Measurements from ENCODE around the gene SLC1A2.

Gene SLC1A2

GRCh38 chr11:35413598-35413997 lies 5.8 kb downstream of the SLC1A2 start:
- no peak for DNase-seq (ENCODE audit: low read depth)

GRCh38 chr11:35412285-35412684 lies 7.1 kb downstream of the SLC1A2 start:
- DNase-seq (ENCODE audit: low read depth): no peak

GRCh38 chr11:35407041-35407440 lies 12.3 kb downstream of the SLC1A2 start:
- no peak for DNase-seq (ENCODE audit: low read depth)

GRCh38 chr11:35404388-35404775 lies 15.0 kb downstream of the SLC1A2 start:
- DNase-seq (ENCODE audit: low read depth): no peak

- DNase-seq (ENCODE audit: low read depth): no peak
Observed at GRCh38 chr11:35403765-35404387, 15.5 kb downstream of the SLC1A2 start.

GRCh38 chr11:35402751-35403660 lies 16.4 kb downstream of the SLC1A2 start:
- no peak for DNase-seq (ENCODE audit: low read depth)

GRCh38 chr11:35398881-35399280 lies 20.5 kb downstream of the SLC1A2 start:
- DNase-seq (ENCODE audit: low read depth): no peak

- no peak for DNase-seq (ENCODE audit: low read depth)
Observed at GRCh38 chr11:35394941-35395340, 24.4 kb downstream of the SLC1A2 start.

GRCh38 chr11:35393098-35393497 lies 26.3 kb downstream of the SLC1A2 start:
- no peak for DNase-seq (ENCODE audit: low read depth)

GRCh38 chr11:35391922-35392688 lies 27.3 kb downstream of the SLC1A2 start:
- peak; percentile 78 for DNase-seq (ENCODE audit: low read depth)

- peak; percentile 30 for DNase-seq (ENCODE audit: low read depth)
Observed at GRCh38 chr11:35390737-35391682, 28.3 kb downstream of the SLC1A2 start.

GRCh38 chr11:35389897-35390465 lies 29.4 kb downstream of the SLC1A2 start:
- no peak for DNase-seq (ENCODE audit: low read depth)

- no peak for DNase-seq (ENCODE audit: low read depth)
Observed at GRCh38 chr11:35389112-35389511, 30.2 kb downstream of the SLC1A2 start.

GRCh38 chr11:35388061-35388460 lies 31.3 kb downstream of the SLC1A2 start:
- DNase-seq (ENCODE audit: low read depth): no peak

GRCh38 chr11:35387111-35387982 lies 32.0 kb downstream of the SLC1A2 start:
- DNase-seq (ENCODE audit: low read depth): no peak

GRCh38 chr11:35383953-35384352 lies 35.4 kb downstream of the SLC1A2 start:
- DNase-seq (ENCODE audit: low read depth): no peak

GRCh38 chr11:35381709-35382322 lies 37.5 kb downstream of the SLC1A2 start:
- DNase-seq (ENCODE audit: low read depth): no peak

- DNase-seq (ENCODE audit: low read depth): no peak
Observed at GRCh38 chr11:35380603-35381002, 38.8 kb downstream of the SLC1A2 start.

- DNase-seq (ENCODE audit: low read depth): no peak
Observed at GRCh38 chr11:35377262-35377661, 42.1 kb downstream of the SLC1A2 start.

- no peak for DNase-seq (ENCODE audit: low read depth)
Observed at GRCh38 chr11:35376613-35377012, 42.7 kb downstream of the SLC1A2 start.

Measured in activated T-cell treated with anti-CD3 and anti-CD28 coated beads for 24 hours (primary cell).